K562 treated with DMSO at 1 percent for 24 hours (cell line): ENCODE data around the gene BMERB1. TPM values are rescaled to one million over a fixed set of nuclear protein-coding genes. Genes with fewer than 3 reads are reported as not detected.

Source experiments
- total RNA-seq: library from RNA; unstranded; fragments of 300-600 nt; gene quantifications from 2 replicates; pipeline ENCODE4 v1.2.3, GENCODE V29; 2022; ENCODE audit warnings: low read depth; ENCODE audit not compliant: insufficient read depth

The BMERB1 gene
- total RNA-seq = 1.6 and 2.2 TPM in 2 replicates

GRCh38 chr16:15434425-15435215, at the start of gene BMERB1:
BMERB1 (plus strand) TSS chr16:15434588; CDS start chr16:15434654, 66 bp downstream.

GRCh38 chr16:15395631-15396508, 38.5 kb upstream of the BMERB1 start, which contains the start of gene MPV17L:
MPV17L (plus strand) TSS chr16:15395754; CDS start chr16:15395898, 144 bp downstream.

Other genes starting within 250 kb of the BMERB1 start
- 7.4 and 7.6 TPM in 2 replicates for gene NPIPA5, start 56.3 kb upstream of the BMERB1 start, total RNA-seq
- not detected in 2 replicates for gene MPV17L, start 38.8 kb upstream of the BMERB1 start, total RNA-seq
- 13.3 and 14.9 TPM in 2 replicates for gene MARF1, start 208.6 kb downstream of the BMERB1 start, total RNA-seq
- 32.6 and 36.2 TPM in 2 replicates for gene NDE1, start 215.7 kb downstream of the BMERB1 start, total RNA-seq